ENCODE results near the gene AIP.

The AIP gene

DNA sequence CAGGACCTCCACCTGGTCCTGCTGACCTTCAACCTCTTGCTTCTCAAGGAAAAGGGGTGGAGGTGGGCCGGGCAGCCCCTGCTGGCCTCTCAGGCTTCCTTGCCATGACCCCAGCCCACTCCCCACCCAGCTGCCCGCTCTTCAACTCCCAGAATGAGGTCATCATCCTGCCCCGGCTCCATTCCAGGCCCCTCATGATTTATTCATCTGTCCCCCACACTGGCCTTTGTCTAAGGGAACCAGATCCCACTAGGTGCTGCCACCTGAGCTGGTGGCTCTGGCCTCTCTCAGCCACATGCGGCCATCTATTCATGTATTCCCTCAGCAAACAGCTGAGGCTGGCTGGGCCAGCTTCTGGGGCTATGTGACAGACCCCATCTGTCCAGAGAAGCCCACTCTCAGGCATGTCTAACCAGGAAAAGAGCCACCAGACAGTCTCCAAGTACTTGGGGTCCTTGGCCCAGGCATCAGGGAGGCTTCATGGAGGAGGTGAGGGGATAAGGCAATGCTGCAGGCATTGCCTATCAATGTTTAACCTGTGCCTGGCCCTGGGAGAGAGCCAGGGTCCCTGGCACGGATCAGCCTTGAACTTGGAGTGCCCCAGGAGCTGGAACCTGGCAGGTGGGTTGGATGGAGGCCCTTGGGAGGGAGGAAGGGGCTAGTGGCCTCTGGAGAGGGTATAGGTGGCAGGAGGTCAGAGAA, 42.6 kb downstream of the AIP start:
- FAIRE-seq: no peak

DNA sequence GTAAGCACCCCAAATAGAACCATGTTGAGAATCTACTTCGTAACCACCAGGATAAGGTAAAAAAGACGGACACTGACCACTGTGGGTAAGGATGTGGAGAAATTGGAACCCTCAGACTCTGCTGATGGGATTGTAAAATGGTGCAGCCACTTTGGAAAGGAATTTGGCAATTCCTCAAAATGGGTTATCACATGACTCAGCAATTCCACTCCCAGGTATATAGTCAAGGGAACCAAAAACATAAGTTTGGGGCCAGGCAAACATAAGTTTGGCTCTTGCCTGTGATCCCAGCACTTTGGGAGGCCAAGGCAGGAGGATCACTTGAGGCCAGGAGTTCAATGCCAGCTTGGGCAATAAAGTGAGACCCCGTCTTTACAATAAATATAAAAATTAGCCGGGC, 45.5 kb downstream of the AIP start:
- FAIRE-seq (no peak), DNase-seq (ENCODE audit: low spot score) (no peak)

More for the DNA sequence above, 42.6 kb downstream of the AIP start:
- DNase-seq (ENCODE audit: low spot score): no peak

DNA sequence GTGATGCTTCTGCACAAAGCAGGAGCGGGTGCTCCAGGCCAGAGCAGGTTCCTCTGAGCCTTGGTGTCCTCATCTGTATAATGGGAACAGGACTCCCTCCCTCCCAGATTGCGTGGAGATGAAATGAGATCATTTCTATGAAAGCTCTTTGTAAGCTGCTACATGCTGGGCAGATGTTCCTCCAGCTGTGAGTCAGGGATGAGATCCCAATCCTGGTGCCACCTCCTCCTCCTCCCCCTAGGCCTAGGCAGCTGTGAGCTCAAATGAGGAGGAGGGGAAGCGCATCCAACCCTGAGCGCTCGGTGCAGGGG, 47.4 kb downstream of the AIP start:
- DNase-seq (ENCODE audit: low spot score) (no peak), FAIRE-seq (no peak)

DNA sequence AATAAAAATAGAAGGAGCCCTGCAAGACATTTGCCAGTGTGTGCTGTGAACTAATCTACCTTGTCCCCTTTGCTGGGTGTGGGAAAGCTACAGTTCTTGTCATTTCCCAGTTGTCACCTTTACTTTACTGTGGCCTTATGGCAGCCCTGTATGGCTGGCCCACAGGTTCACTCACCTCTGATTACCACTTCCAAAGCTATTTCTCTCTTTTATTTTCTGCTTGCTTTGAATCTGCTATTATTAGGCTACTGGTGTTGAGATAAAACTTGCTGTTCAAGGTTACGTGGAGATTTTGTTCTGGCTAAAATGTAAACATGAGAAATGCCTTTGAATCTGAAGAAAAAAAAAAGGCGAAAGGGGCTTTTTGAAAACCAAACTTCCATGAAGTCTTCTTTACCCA, 50.1 kb downstream of the AIP start:
- DNase-seq (ENCODE audit: low spot score): no peak
- no peak for FAIRE-seq

DNA sequence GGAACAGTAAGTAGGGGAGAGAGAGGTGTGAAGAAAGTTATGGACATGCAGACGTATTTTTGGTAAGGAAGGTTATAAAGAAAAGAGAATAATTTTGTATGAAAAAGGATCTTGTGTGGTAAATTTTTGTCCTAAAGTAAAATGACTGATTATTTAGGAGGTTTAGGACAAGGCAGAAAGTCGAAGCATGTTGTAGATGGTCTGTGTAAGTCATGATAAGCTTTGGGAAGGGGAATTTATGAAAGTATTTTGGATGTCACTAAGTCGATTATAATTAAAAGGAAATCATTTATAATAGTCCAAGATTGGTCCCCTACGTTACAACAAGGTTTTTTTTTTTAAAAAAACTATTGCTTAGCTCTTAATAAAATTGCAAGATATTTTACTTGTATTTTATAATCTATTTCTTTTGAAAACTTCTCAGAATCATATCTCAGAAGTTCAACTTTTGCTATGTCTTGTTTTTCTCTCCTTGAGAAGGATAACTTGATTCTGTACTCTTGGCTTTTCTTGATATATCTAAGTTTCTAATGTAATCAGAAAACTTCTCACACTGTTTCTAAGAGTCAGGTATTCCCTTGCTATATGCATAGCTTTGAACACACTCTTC, 51.3 kb downstream of the AIP start:
- no peak for FAIRE-seq
- no peak for DNase-seq (ENCODE audit: low spot score)

DNA sequence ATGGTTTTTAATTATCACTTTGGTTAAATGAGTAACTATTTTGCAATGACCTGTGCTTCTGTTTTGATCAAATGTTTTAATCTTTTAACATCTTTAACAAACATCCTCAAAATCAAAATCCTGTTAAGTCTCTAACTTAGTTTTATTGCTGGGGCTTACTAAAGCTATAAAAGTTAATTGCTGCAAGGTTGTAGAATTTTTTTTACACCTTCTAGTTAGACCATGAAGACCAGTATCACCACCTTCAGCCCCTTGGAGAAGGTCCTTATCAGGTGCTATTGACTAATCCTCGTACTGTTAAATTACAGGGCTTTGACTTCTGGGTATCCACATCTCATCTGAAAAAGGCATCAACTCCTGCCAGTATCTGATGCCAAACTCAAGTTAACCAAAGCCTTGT, 52.7 kb downstream of the AIP start:
- DNase-seq (ENCODE audit: low spot score): no peak
- no peak for FAIRE-seq

DNA sequence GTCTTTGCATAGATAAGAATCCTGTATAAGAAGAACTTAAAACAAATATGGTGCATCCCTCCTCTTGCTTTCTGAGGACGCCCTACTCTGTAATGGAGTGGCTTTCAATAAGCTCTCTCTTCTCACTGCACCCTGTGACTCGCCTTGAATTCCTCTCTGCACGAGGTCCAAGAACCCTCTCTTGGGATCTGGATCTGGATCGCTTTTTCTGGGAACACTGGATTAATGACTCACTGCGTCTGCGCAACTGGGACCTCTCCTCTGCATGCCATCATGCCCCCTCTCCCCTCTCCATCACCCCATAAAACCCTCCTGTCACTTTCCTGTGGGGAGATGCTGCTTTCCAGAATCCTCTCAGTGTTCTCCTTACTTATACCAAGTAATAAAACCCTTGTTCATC, 55.5 kb downstream of the AIP start:
- FAIRE-seq (no peak), DNase-seq (ENCODE audit: low spot score) (no peak)

DNA sequence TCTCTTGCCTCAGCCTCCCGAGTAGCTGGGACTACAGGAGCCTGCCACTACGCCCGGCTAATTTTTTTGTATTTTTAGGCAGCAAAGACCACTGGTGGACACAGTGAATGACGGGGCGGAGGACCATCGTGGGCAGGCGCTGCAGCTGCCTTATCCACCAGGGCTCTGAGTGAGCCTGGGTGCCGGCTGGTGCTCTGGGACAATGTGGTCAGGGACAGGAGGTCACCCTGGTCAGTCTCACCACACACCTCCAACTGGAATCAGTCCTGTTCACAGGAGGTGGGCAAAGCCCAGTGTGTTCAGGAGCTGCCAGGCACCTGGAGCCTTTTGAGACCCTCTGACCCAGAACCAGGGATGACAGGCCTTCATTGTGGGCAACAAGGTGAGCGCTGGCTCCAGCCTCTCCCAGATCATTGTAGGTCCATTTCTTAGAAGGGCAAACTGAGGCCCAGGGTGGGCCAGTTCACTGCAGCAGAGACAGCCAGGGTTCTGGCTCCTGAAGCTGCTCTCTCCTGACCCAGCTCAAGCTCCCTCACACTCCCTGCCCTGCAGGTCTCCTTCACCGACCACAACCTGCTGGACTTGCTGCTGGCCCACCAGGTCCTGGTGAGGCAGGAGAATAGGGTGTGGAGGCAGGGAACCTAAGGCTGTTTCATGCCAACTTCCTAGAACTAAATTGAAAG, 56.1 kb downstream of the AIP start:
- no peak for FAIRE-seq
- no peak for DNase-seq (ENCODE audit: low spot score)

DNA sequence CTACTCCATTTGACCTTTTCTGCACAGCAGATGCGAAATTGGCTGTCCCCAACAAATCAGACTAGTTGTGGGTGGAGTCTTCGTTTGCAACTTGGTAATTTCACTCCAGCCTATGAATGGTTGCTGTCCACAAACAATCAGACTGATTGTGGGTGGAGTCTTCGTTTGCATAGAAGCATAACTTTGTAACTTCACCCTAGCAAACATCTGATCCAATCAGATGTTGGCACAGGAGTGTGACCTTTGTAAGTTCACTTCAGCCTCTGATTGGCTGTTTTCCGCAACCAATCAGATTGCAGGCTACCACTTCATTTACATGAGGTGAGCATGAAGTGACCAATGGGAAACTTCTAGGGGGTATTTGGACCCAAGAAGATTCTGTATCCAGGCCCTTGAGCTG, 56.7 kb downstream of the AIP start:
- DNase-seq (ENCODE audit: low spot score) (no peak), FAIRE-seq (no peak)

All from urothelium cell line (cell line).